HEK293 (cell line): ENCODE data around the gene GMPR.
A peak's percentile ranks its signal among the peaks of the same experiment; 100 is the strongest.

ENCODE experiments used
- AEBP2 ChIP-seq: fragments of 450-650 bp; formaldehyde crosslinking; IDR thresholded peaks from 2 replicates; pipeline ENCODE4 v1.5.1; 2016; ENCODE audit warnings: missing biosample characterization, missing genetic modification characterization, borderline replicate concordance
- CTCF ChIP-seq: fragments of 450-650 bp; formaldehyde crosslinking; IDR thresholded peaks from 2 replicates; pipeline ENCODE4 v1.5.1; 2016; ENCODE audit warnings: missing biosample characterization, missing genetic modification characterization
- ELK4 ChIP-seq: IDR thresholded peaks from 2 replicates; pipeline ENCODE4 v1.6.1; 2011; ENCODE audit warnings: mild to moderate bottlenecking, low read depth, low read length, borderline replicate concordance
- ZNF121 ChIP-seq: fragments of 450-650 bp; formaldehyde crosslinking; IDR thresholded peaks from 2 replicates; pipeline ENCODE4 v1.5.1; 2016; ENCODE audit warnings: missing biosample characterization, missing genetic modification characterization
- ZNF266 ChIP-seq: fragments of 450-650 bp; formaldehyde crosslinking; IDR thresholded peaks from 2 replicates; pipeline ENCODE4 v1.5.1; 2016; ENCODE audit warnings: missing biosample characterization, missing genetic modification characterization, low read depth
- ZNF335 ChIP-seq: fragments of 450-650 bp; formaldehyde crosslinking; conservative IDR thresholded peaks from 2 replicates; pipeline ENCODE4 v1.5.1; 2016; ENCODE audit warnings: missing biosample characterization, missing genetic modification characterization
- ZNF600 ChIP-seq: fragments of 450-650 bp; formaldehyde crosslinking; IDR thresholded peaks from 2 replicates; pipeline ENCODE4 v1.5.1; 2016; ENCODE audit warnings: missing biosample characterization, missing genetic modification characterization
- ZNF707 ChIP-seq: fragments of 450-650 bp; formaldehyde crosslinking; IDR thresholded peaks from 2 replicates; pipeline ENCODE4 v1.5.1; 2016; ENCODE audit warnings: missing biosample characterization, missing genetic modification characterization

GRCh38 chr6:16258709-16259075 is 20.3 kb downstream of the GMPR start:
- no peak for TF ChIP-seq ZNF335 (tag by site-specific recombination)
- TF ChIP-seq ELK4 = no peak
- TF ChIP-seq CTCF (tag by site-specific recombination) = no peak
- TF ChIP-seq ZNF707 = no peak
- TF ChIP-seq AEBP2 = no peak
- no peak for TF ChIP-seq ZNF266 (tag by site-specific recombination)
- no peak for TF ChIP-seq ZNF121 (tag by site-specific recombination)
- peak; percentile 62; the same call in 1 of the 2 replicates for TF ChIP-seq ZNF600 (tag by site-specific recombination)
